Measurements from ENCODE around the gene ZBTB32.

The ZBTB32 gene

GRCh38 chr19:35715355-35715809 lies 11.0 kb downstream of the ZBTB32 start:
- peak overlapping the region; percentile 78 for H3K4me3 ChIP-seq (ENCODE audit: low read length)
- H3K4me1 ChIP-seq (ENCODE audit: insufficient read depth, low read length) = peaks cover 26% of the 10 kb centered on the region
- H3K27ac ChIP-seq (ENCODE audit: low read depth, low read length) = no peak overlapping the region
- peak overlapping the region; percentile 81; the same call in 1 of the 2 replicates for H3K9ac ChIP-seq (ENCODE audit: low read depth, low read length)
- peaks cover 4% of the 10 kb centered on the region; the same call in 1 of the 2 replicates for H3K27me3 ChIP-seq (ENCODE audit: insufficient read depth, low read length)
- 77% methylated on average over 7 of the region's 7 CpGs for WGBS
- H3K36me3 ChIP-seq (ENCODE audit: insufficient read depth, low read length) = peaks cover 6% of the 10 kb centered on the region
- no peaks in the 10 kb centered on the region for H3K9me3 ChIP-seq (ENCODE audit: insufficient read depth, low read depth, low read length)

- H3K9ac ChIP-seq (ENCODE audit: low read depth, low read length) = peak overlapping the region; percentile 81
- H3K4me1 ChIP-seq (ENCODE audit: insufficient read depth, low read length) = peaks cover 21% of the 10 kb centered on the region
- H3K36me3 ChIP-seq (ENCODE audit: insufficient read depth, low read length) = peaks cover 11% of the 10 kb centered on the region
- peak overlapping the region; percentile 78 for H3K4me3 ChIP-seq (ENCODE audit: low read length)
- H3K27ac ChIP-seq (ENCODE audit: low read depth, low read length) = peak overlapping the region; percentile 77
- H3K27me3 ChIP-seq (ENCODE audit: insufficient read depth, low read length) = peaks cover 4% of the 10 kb centered on the region; the same call in 1 of the 2 replicates
- no peaks in the 10 kb centered on the region for H3K9me3 ChIP-seq (ENCODE audit: insufficient read depth, low read depth, low read length)
- 4% methylated on average over 52 of the region's 52 CpGs for WGBS
Measured at GRCh38 chr19:35715981-35716800, 11.8 kb downstream of the ZBTB32 start.

DNA sequence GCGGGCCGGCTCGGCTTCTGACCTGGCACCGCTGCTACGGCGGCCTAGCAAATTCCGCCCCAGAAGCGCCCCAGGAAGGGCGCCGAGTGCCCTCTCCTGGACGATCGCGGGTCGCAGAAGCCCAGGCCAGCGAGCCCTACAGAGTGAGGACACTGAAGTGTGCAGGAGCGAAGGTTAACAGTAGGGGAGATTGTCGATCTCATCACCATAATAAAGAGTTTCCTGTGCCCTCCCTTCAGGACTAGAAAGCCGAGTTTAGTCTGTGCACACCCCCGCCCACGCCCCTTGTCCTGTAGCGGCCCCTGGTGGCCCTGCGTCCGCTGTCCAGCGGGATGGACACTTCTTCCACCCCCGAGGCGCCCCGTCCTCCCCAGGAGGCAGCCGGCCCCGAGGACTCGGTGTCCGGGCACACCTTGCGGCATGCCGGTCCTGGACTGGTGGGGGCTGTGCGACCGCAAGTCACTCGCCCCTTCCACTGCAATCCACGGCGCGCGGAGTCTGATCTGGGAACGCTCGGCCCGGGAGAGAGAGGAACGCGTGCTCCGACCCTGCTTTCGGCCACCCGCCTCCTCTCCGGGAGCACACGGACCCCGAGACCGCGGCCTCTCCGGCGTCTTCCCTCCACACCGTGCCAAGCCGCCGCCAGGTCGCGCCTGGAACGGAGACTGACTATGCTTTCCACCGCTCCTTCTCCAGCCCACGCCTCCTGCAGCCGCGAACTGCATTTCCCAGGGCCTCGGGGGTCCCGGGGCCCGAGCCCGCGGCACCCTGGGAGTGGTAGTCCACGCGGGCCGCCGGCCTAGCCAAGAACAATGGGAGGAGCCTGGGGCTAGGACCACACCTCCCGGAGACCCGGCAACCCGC lies 12.7 kb downstream of the ZBTB32 start:
- Histone ChIP-seq H3K9me3 (ENCODE audit: insufficient read depth, low read depth, low read length) (no peaks in the 10 kb centered on the region), H3K27me3 (ENCODE audit: insufficient read depth, low read length) (peaks cover 4% of the 10 kb centered on the region; the same call in 1 of the 2 replicates), H3K36me3 (ENCODE audit: insufficient read depth, low read length) (peaks cover 19% of the 10 kb centered on the region), H3K4me1 (ENCODE audit: insufficient read depth, low read length) (peaks cover 21% of the 10 kb centered on the region), H3K9ac (ENCODE audit: low read depth, low read length) (peak overlapping the region; percentile 81), H3K27ac (ENCODE audit: low read depth, low read length) (peak overlapping the region; percentile 94), H3K4me3 (ENCODE audit: low read length) (peak overlapping the region; percentile 78)
- under 1% methylated on average over 76 of the region's 77 CpGs for WGBS

GRCh38 chr19:35717665-35718344 lies 13.4 kb downstream of the ZBTB32 start, which contains the start of gene KMT2B:
Gene KMT2B, plus strand, starts transcription at chr19:35718003. Its CDS starts 16 bp downstream, at chr19:35718019.
- H3K4me3 ChIP-seq (ENCODE audit: low read length) = peak within 1 kb of the TSS; percentile 94
- peaks cover 27% of the 10 kb centered on the region for H3K36me3 ChIP-seq (ENCODE audit: insufficient read depth, low read length)
- H3K4me1 ChIP-seq (ENCODE audit: insufficient read depth, low read length) = peaks cover 21% of the 10 kb centered on the region
- H3K27ac ChIP-seq (ENCODE audit: low read depth, low read length) = peak within 1 kb of the TSS; percentile 94
- no peaks in the 10 kb centered on the region for H3K9me3 ChIP-seq (ENCODE audit: insufficient read depth, low read depth, low read length)
- WGBS = under 1% methylated on average over 91 of the region's 109 CpGs
- H3K9ac ChIP-seq (ENCODE audit: low read depth, low read length) = peak within 1 kb of the TSS; percentile 81
- peaks cover 4% of the 10 kb centered on the region; the same call in 1 of the 2 replicates for H3K27me3 ChIP-seq (ENCODE audit: insufficient read depth, low read length)

DNA sequence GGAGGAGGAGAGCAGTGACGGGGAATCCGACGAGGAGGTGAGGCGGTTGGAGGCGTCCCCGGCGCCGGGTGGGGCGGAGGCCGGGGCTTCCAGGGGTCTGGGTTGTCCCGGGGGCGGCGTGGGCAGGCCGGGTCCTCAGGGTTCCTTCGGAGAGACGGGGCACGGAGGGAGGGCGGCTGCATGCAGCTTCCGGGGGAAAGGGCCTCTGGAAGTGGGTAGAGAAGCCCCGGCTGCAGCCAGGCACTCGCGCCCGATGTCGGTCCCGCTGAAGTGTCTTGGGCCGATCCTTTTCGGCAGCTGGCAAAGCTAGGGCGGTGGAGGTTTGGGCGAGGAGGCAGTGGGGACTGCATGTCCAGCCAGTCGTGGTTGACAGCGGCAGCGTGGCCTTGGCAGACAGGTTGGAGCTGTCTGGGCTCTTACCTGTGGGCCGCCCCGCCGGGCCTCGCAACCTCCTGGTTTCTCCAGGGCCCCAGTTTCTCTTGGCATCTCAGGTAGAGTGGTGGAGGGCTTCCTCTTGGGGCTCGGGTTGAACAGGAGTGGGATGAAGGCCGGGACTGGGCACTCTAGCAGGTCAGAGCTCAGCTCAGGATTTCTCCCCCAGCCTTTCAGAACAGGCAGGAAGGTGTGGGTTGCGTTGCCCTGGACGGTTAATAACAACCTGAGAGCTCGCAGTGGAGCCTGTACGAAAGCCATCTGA lies 14.1 kb downstream of the ZBTB32 start:
- Histone ChIP-seq H3K4me1 (ENCODE audit: insufficient read depth, low read length) (peaks cover 21% of the 10 kb centered on the region), H3K27ac (ENCODE audit: low read depth, low read length) (peak overlapping the region; percentile 72; the same call in 1 of the 2 replicates), H3K36me3 (ENCODE audit: insufficient read depth, low read length) (peaks cover 34% of the 10 kb centered on the region), H3K9me3 (ENCODE audit: insufficient read depth, low read depth, low read length) (no peaks in the 10 kb centered on the region), H3K4me3 (ENCODE audit: low read length) (peak overlapping the region; percentile 94), H3K27me3 (ENCODE audit: insufficient read depth, low read length) (peaks cover 4% of the 10 kb centered on the region; the same call in 1 of the 2 replicates), H3K9ac (ENCODE audit: low read depth, low read length) (peak overlapping the region; percentile 78)
- 3% methylated on average over 42 of the region's 42 CpGs for WGBS

- Histone ChIP-seq H3K36me3 (ENCODE audit: insufficient read depth, low read length) (peaks cover 45% of the 10 kb centered on the region), H3K4me3 (ENCODE audit: low read length) (peak overlapping the region; percentile 94), H3K27me3 (ENCODE audit: insufficient read depth, low read length) (peaks cover 4% of the 10 kb centered on the region; the same call in 1 of the 2 replicates), H3K9ac (ENCODE audit: low read depth, low read length) (no peak overlapping the region), H3K9me3 (ENCODE audit: insufficient read depth, low read depth, low read length) (no peaks in the 10 kb centered on the region), H3K27ac (ENCODE audit: low read depth, low read length) (no peak overlapping the region), H3K4me1 (ENCODE audit: insufficient read depth, low read length) (peaks cover 18% of the 10 kb centered on the region)
- 95% methylated on average over 32 of the region's 32 CpGs for WGBS
Measured at GRCh38 chr19:35719402-35720162, 15.2 kb downstream of the ZBTB32 start.

DNA sequence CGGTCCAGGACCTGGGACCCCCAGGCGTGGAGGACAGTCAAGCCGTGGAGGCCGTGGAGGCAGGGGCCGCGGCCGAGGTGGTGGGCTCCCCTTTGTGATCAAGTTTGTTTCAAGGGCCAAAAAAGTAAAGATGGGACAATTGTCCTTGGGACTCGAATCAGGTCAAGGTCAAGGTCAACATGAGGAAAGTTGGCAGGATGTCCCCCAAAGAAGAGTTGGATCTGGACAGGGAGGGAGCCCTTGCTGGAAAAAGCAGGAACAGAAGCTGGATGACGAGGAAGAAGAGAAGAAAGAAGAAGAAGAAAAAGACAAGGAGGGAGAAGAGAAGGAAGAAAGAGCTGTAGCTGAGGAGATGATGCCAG lies 15.8 kb downstream of the ZBTB32 start:
- Histone ChIP-seq H3K4me1 (ENCODE audit: insufficient read depth, low read length) (peaks cover 12% of the 10 kb centered on the region), H3K27ac (ENCODE audit: low read depth, low read length) (no peak overlapping the region), H3K9ac (ENCODE audit: low read depth, low read length) (no peak overlapping the region), H3K9me3 (ENCODE audit: insufficient read depth, low read depth, low read length) (no peaks in the 10 kb centered on the region), H3K27me3 (ENCODE audit: insufficient read depth, low read length) (peaks cover 2% of the 10 kb centered on the region; the same call in 1 of the 2 replicates), H3K36me3 (ENCODE audit: insufficient read depth, low read length) (peaks cover 50% of the 10 kb centered on the region), H3K4me3 (ENCODE audit: low read length) (no peak overlapping the region)
- 95% methylated on average over 9 of the region's 9 CpGs for WGBS

- WGBS = 94% methylated on average over 17 of the region's 17 CpGs
- H3K27me3 ChIP-seq (ENCODE audit: insufficient read depth, low read length) = no peaks in the 10 kb centered on the region
- H3K36me3 ChIP-seq (ENCODE audit: insufficient read depth, low read length) = peaks cover 55% of the 10 kb centered on the region
- H3K9me3 ChIP-seq (ENCODE audit: insufficient read depth, low read depth, low read length) = no peaks in the 10 kb centered on the region
- no peak overlapping the region for H3K9ac ChIP-seq (ENCODE audit: low read depth, low read length)
- H3K4me3 ChIP-seq (ENCODE audit: low read length) = no peak overlapping the region
- H3K4me1 ChIP-seq (ENCODE audit: insufficient read depth, low read length) = peaks cover 7% of the 10 kb centered on the region
- H3K27ac ChIP-seq (ENCODE audit: low read depth, low read length) = no peak overlapping the region
Measured at GRCh38 chr19:35720648-35721047, 16.3 kb downstream of the ZBTB32 start.

DNA sequence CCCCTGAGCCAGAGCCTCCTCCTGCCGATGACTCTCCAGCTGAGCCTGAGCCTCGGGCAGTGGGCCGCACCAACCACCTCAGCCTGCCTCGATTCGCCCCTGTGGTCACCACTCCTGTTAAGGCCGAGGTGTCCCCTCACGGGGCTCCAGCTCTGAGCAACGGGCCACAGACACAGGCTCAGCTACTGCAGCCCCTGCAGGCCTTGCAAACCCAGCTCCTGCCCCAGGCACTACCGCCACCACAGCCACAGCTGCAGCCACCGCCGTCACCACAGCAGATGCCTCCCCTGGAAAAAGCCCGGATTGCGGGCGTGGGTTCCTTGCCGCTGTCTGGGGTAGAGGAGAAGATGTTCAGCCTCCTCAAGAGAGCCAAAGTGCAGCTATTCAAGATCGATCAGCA lies 17.0 kb downstream of the ZBTB32 start:
- H3K27ac ChIP-seq (ENCODE audit: low read depth, low read length) = no peak overlapping the region
- no peak overlapping the region for H3K4me3 ChIP-seq (ENCODE audit: low read length)
- H3K9ac ChIP-seq (ENCODE audit: low read depth, low read length) = no peak overlapping the region
- no peaks in the 10 kb centered on the region for H3K27me3 ChIP-seq (ENCODE audit: insufficient read depth, low read length)
- H3K4me1 ChIP-seq (ENCODE audit: insufficient read depth, low read length) = peaks cover 5% of the 10 kb centered on the region; the same call in 1 of the 2 replicates
- no peaks in the 10 kb centered on the region for H3K9me3 ChIP-seq (ENCODE audit: insufficient read depth, low read depth, low read length)
- H3K36me3 ChIP-seq (ENCODE audit: insufficient read depth, low read length) = peaks cover 63% of the 10 kb centered on the region
- 96% methylated on average over 16 of the region's 16 CpGs for WGBS
